ENCODE measurements around the gene FAM174B.

- TF ChIP-seq CTCF (IDR thresholded peaks at IDR 0.05), result peak in 2 of 4 experiments; percentile 11 to 30
- no peak for TF ChIP-seq POLR2A (IDR thresholded peaks at IDR 0.05)
- no peak for TF ChIP-seq EP300 (IDR thresholded peaks at IDR 0.05)
- TF ChIP-seq POLR2AphosphoS5 (IDR thresholded peaks at IDR 0.05), result no peak
These were observed 38.2 kb upstream of the FAM174B start for GRCh38 chr15:92693691-92694331.
